ENCODE data around the gene HAL. TPM values are rescaled to one million over a fixed set of nuclear protein-coding genes. Genes with fewer than 3 reads are reported as not detected.

The HAL gene
- total and polyA plus RNA-seq, 2 of the 13 experiments (the other 11 are each of a cell fraction or from before 2014, with no cell fraction given): 0.89 to 37.8 TPM

DNA sequence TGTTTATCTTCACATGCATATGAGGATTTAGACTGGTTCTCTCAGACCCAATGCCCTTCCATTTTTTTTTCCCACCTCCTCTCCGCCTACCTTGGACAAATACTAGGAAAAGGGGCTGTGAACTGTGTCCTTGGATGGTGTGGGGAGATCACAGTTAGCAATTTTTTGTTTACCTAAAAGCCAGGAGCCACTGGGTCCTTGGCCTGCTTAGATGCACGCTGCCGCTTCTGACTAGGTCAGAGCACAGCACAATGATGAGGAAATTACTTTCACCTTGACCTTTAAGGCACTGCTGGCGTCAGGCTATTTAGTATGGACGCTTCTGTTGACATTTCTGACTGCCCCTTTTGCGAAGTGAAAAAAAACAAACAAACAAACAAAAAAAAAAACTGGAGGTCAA lies 55.6 kb downstream of the HAL start (continued):
- no peak for TF ChIP-seq ZKSCAN1 (IDR thresholded peaks at IDR 0.05; ENCODE audit: low read length)
- TF ChIP-seq GFI1 (CRISPR knock-in tag; IDR thresholded peaks at IDR 0.05; ENCODE audit: borderline replicate concordance): peak; percentile 84
- TF ChIP-seq, protein P1, sequence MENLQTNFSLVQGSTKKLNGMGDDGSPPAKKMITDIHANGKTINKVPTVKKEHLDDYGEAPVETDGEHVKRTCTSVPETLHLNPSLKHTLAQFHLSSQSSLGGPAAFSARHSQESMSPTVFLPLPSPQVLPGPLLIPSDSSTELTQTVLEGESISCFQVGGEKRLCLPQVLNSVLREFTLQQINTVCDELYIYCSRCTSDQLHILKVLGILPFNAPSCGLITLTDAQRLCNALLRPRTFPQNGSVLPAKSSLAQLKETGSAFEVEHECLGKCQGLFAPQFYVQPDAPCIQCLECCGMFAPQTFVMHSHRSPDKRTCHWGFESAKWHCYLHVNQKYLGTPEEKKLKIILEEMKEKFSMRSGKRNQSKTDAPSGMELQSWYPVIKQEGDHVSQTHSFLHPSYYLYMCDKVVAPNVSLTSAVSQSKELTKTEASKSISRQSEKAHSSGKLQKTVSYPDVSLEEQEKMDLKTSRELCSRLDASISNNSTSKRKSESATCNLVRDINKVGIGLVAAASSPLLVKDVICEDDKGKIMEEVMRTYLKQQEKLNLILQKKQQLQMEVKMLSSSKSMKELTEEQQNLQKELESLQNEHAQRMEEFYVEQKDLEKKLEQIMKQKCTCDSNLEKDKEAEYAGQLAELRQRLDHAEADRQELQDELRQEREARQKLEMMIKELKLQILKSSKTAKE (CRISPR knock-in tag; IDR thresholded peaks at IDR 0.05; ENCODE audit: borderline replicate concordance): peak; percentile 92
- peak; percentile 36; the same call in 1 of the 2 replicates for TF ChIP-seq ATF7-NPFF (CRISPR knock-in tag; IDR thresholded peaks at IDR 0.05; ENCODE audit: low read depth)
- TF ChIP-seq ZNF709 (CRISPR knock-in tag; IDR thresholded peaks at IDR 0.05): peak; percentile 66; the same call in 1 of the 2 replicates
- TF ChIP-seq RFX1 (IDR thresholded peaks at IDR 0.05): no peak
- peak; percentile 91 for TF ChIP-seq ZNF878 (CRISPR knock-in tag; IDR thresholded peaks at IDR 0.05)
- no peak for TF ChIP-seq HMGA1 (CRISPR knock-in tag; conservative IDR thresholded peaks at IDR 0.05)
- TF ChIP-seq ZNF382 (CRISPR knock-in tag; IDR thresholded peaks at IDR 0.05; ENCODE audit: borderline replicate concordance): no peak
- no peak for TF ChIP-seq ZNF451 (CRISPR knock-in tag; IDR thresholded peaks at IDR 0.05)
- no peak for TF ChIP-seq HCFC1 (IDR thresholded peaks at IDR 0.05; ENCODE audit: low read depth, low read length)
- no peak for TF ChIP-seq ZNF891 (CRISPR knock-in tag; IDR thresholded peaks at IDR 0.05)
- no peak for TF ChIP-seq ZNF749 (CRISPR knock-in tag; IDR thresholded peaks at IDR 0.05; ENCODE audit: borderline replicate concordance)
- TF ChIP-seq NFYB (CRISPR knock-in tag; IDR thresholded peaks at IDR 0.05): peak; percentile 32; the same call in 1 of the 2 replicates
- TF ChIP-seq, protein P2, sequence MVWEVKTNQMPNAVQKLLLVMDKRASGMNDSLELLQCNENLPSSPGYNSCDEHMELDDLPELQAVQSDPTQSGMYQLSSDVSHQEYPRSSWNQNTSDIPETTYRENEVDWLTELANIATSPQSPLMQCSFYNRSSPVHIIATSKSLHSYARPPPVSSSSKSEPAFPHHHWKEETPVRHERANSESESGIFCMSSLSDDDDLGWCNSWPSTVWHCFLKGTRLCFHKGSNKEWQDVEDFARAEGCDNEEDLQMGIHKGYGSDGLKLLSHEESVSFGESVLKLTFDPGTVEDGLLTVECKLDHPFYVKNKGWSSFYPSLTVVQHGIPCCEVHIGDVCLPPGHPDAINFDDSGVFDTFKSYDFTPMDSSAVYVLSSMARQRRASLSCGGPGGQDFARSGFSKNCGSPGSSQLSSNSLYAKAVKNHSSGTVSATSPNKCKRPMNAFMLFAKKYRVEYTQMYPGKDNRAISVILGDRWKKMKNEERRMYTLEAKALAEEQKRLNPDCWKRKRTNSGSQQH (CRISPR knock-in tag; IDR thresholded peaks at IDR 0.05; ENCODE audit: low read depth): 0 out of 2 replicates have a peak, but pooled peaks have one; percentile 60
- no peak for TF ChIP-seq NFE2L1 (CRISPR knock-in tag; IDR thresholded peaks at IDR 0.05; ENCODE audit: borderline replicate concordance)
- TF ChIP-seq RXRB (CRISPR knock-in tag; IDR thresholded peaks at IDR 0.05; ENCODE audit: borderline replicate concordance): peak; percentile 96
- TF ChIP-seq ZNF777 (CRISPR knock-in tag; IDR thresholded peaks at IDR 0.05): no peak
- TF ChIP-seq ZNF674 (CRISPR knock-in tag; IDR thresholded peaks at IDR 0.05; ENCODE audit: low read depth): no peak
- no peak for TF ChIP-seq ZNF354B (CRISPR knock-in tag; IDR thresholded peaks at IDR 0.05)
- no peak for TF ChIP-seq ZNF572 (CRISPR knock-in tag; IDR thresholded peaks at IDR 0.05)
- no peak for TF ChIP-seq SSRP1 (CRISPR knock-in tag; IDR thresholded peaks at IDR 0.05)
- peak; percentile 93; the same call in 1 of the 2 replicates for TF ChIP-seq HOXD1 (CRISPR knock-in tag; IDR thresholded peaks at IDR 0.05)
- TF ChIP-seq ZBTB3 (CRISPR knock-in tag; IDR thresholded peaks at IDR 0.05; ENCODE audit: borderline replicate concordance, low read depth): no peak
- peak; percentile 72; the same call in 1 of the 2 replicates for TF ChIP-seq ZNF350 (CRISPR knock-in tag; IDR thresholded peaks at IDR 0.05; ENCODE audit: borderline replicate concordance, low read depth)
- peak; percentile 54; the same call in 1 of the 2 replicates for TF ChIP-seq ZNF790 (CRISPR knock-in tag; IDR thresholded peaks at IDR 0.05; ENCODE audit: borderline replicate concordance)
- no peak for TF ChIP-seq ZNF678 (CRISPR knock-in tag; IDR thresholded peaks at IDR 0.05)
- 0 out of 2 replicates have a peak, but pooled peaks have one; percentile 48 for TF ChIP-seq CHD4 (IDR thresholded peaks at IDR 0.05; ENCODE audit: borderline replicate concordance, low read length)
